K562 treated with DMSO at 1 percent for 48 hours (cell line): Measurements from ENCODE around the gene LYSET. TPM values are rescaled to one million over a fixed set of nuclear protein-coding genes. Genes with fewer than 3 reads are reported as not detected.

ENCODE experiments used
- total RNA-seq: library from RNA; unstranded; fragments of 300-600 nt; gene quantifications from 2 replicates; pipeline ENCODE4 v1.2.3, GENCODE V29; 2022; ENCODE audit warnings: low replicate concordance; ENCODE audit errors: extremely low read depth

LYSET gene, protein sequence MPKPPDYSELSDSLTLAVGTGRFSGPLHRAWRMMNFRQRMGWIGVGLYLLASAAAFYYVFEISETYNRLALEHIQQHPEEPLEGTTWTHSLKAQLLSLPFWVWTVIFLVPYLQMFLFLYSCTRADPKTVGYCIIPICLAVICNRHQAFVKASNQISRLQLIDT
- total RNA-seq, result not detected in 2 replicates

DNA sequence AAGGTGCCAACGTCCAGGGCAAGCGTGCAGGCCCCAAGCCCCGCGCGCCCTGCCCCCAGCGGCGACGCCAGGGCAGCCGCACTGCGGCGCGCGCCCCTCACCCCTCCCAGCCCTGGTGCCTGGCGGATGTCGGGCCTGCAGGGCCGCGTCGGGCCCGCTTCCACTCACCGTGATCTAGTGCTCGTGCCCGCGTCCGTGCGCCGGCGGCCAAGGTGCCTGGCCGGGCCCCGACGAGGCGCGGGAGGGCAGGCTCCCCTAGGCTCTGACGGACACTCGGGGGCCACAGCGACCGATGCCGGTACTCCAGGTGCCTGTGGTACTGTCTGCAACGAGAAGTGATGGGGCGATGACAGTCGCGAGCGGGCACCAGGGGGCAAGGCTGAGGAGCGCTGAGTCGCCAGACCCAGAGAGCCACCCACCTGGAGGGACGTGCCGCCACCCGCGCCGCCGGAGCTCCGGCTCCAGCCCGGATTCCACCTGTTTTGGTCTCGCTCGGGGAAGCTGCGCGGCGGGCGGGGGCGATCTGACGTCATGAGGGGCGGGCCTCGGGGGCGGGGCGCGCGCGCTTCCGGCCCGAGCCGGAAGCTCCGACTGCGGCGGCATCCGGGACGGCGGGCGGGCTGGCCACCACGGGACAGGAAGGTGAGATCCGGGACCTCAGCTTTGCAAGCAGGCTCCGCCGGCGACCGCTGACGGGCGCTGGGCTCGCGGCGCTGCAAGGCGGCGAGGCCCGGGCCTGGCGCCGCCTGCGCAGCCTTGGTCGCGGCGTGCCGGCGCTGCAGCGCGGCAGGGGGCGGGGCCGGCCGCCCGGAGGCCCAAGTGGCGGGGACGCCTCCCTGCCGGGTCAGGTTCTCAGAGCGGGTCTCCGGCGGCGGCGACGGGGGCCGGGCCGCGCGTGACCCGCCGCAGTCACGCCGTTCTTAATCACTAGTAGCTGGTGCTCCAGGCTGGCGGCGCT lies at the start of gene LYSET, which contains the start of gene MOAP1:
TSS of gene LYSET (plus strand) at position 927 of the 958 bp plus-strand sequence. CDS start 89 bp downstream, outside the sequence.
TSS of gene MOAP1 (minus strand) at position 507 of the 958 bp plus-strand sequence. CDS start 655 bp downstream, outside the sequence.

DNA sequence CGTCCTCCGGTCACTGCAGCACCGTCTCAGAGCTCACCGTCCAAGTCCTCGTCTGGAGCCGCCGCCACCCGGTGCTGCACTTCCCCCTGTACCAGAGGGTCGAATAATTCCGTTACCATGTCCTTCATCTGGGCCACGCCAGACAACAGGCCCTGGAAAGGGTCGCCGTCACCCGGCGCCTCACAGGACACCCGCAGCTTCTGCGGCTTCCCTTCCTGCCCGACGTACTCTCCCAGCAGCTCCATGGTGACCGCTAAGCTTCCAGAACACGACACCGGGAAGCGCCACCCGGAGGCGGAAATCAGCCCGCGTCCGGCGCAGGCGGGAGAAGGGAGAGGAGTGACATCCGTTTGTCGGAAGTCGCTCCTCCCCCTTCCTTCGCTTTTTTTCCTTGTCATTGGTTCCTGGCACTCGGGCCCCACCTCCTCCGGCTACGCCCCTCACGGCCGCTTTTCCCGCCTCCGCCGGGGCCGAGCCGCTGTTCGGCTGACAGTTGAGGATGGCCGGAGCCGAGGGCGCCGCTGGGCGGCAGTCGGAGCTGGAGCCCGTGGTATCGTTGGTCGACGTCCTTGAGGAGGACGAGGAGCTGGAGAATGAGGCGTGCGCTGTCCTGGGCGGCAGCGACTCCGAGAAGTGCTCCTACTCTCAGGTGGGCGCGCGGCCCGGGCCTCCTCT lies 21.8 kb downstream of the LYSET start, which contains the start of the genes GON7 and UBR7:
TSS of gene GON7 (minus strand) at position 273 of the 675 bp plus-strand sequence. CDS start at position 245, 28 bp downstream.
TSS of gene UBR7 (plus strand) at position 464 of the 675 bp plus-strand sequence. CDS start at position 500, 36 bp downstream.

Other genes starting within 250 kb of the LYSET start
- gene ITPK1, start 69.4 kb upstream of the LYSET start, total RNA-seq, result not detected in 2 replicates
- gene MOAP1, start 420 bp upstream of the LYSET start, total RNA-seq, result not detected in 2 replicates
- not detected in 2 replicates for gene GON7, start 21.7 kb downstream of the LYSET start, total RNA-seq
- not detected in 2 replicates for gene UBR7, start 21.9 kb downstream of the LYSET start, total RNA-seq
- not detected in 2 replicates for gene BTBD7, start 147.7 kb downstream of the LYSET start, total RNA-seq
- not detected in 2 replicates for gene COX8C, start 161.9 kb downstream of the LYSET start, total RNA-seq
- gene UNC79, start 245.6 kb downstream of the LYSET start, total RNA-seq, result not detected in 2 replicates